SK-N-SH treated with all-trans-retinoic acid at 6 μM for 48 hours (cell line): Measurements from ENCODE around the gene JMJD1C.

ENCODE experiments used
- ESRRG ChIP-seq: fragments of 250-450 bp; sonication (Bioruptor Pico); IDR thresholded peaks from 2 replicates; pipeline ENCODE4 v1.6.1; 2021; ENCODE audit warnings: mild to moderate bottlenecking
- ISL1 ChIP-seq: fragments of 250-450 bp; sonication (Bioruptor Pico); IDR thresholded peaks from 2 replicates; pipeline ENCODE4 v2.1.2; 2022; ENCODE audit warnings: mild to moderate bottlenecking, moderate library complexity
- PATZ1 ChIP-seq: fragments of 250-450 bp; sonication (Bioruptor Pico); IDR thresholded peaks from 2 replicates; pipeline ENCODE4 v1.8.0; 2020; ENCODE audit warnings: mild to moderate bottlenecking, moderate library complexity, borderline replicate concordance
- ZFP30 ChIP-seq: fragments of 450-650 bp; formaldehyde crosslinking; IDR thresholded peaks from 2 replicates; pipeline ENCODE4 v1.5.0; 2022; ENCODE audit warnings: mild to moderate bottlenecking, moderate library complexity
- ZNF70 ChIP-seq: fragments of 450-650 bp; formaldehyde crosslinking; IDR thresholded peaks from 2 replicates; pipeline ENCODE4 v1.5.0; 2020; ENCODE audit warnings: mild to moderate bottlenecking, moderate library complexity

- TF ChIP-seq ZNF70: no peak
- no peak for TF ChIP-seq ZFP30 (CRISPR knock-in tag)
- no peak for TF ChIP-seq ISL1 (CRISPR knock-in tag)
- no peak for TF ChIP-seq ESRRG (CRISPR knock-in tag)
- TF ChIP-seq PATZ1 (CRISPR knock-in tag): no peak
Measured at GRCh38 chr10:63413429-63413828, 52.3 kb downstream of the JMJD1C start.
